Putamen (tissue), 1 donor: ENCODE results near the gene PPP1R2B.

Source experiments
- DNase-seq: peaks from one replicate; pipeline ENCODE4 v3.0.0-alpha.2; 2016; ENCODE audit warnings: low spot score

Gene PPP1R2B

GRCh38 chr5:156879665-156880285 lies 29.7 kb downstream of the PPP1R2B start:
- no peak for DNase-seq

DNA sequence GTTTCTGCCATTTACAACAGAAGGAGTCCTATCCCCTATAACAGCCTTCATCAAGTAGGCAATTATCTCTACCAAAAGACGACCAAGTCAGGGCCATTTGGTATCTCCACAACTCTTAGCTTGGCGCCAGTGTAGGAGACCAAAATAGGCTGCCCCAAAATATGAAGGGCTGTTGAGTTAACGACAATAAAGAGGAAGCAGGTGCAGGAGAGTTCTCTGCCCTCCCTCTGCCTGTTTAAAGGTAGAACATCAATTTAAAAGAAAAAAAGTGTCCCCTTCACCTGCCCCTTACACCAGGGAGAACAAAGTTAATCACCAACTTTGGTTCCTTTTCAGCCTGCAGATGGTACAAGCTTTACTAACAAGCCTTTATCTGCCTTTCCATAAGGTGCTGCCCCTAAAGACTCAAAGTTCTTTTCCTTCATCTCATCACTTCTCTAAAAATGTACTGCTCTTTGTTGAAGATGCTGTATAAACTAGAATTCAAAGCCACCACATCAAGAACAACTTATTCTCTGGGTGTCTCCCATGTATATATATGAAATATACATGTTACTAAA lies 33.3 kb downstream of the PPP1R2B start:
- DNase-seq: no peak

GRCh38 chr5:156888520-156888919 lies 38.4 kb downstream of the PPP1R2B start:
- no peak for DNase-seq

- no peak for DNase-seq
These were observed 42.1 kb downstream of the PPP1R2B start for GRCh38 chr5:156892223-156892622.

GRCh38 chr5:156892864-156893263 lies 42.8 kb downstream of the PPP1R2B start:
- no peak for DNase-seq

DNA sequence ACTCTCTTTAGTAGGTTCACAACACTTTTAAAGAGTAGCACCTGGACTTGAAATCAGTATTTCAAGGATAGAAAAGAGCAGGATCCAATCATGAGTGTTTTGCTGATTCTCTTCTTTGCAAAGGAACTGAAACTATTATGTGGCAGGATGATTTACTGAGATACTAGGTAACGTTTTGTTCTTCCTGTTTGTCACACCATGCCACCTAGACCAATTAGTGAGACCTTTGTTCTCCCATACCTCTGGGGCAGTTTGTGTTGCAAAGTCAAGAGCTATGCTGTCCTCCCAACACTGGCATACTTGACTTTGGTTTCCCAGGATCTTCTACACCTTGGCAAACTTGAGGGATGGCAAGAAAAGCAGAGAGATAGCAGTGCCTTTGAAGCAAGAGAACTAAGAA lies 43.4 kb downstream of the PPP1R2B start:
- no peak for DNase-seq

- DNase-seq: no peak
These were observed 46.5 kb downstream of the PPP1R2B start for GRCh38 chr5:156896546-156896945.
